Measurements from ENCODE around the gene LIPA. TPM values are rescaled to one million over a fixed set of nuclear protein-coding genes. Genes with fewer than 3 reads are reported as not detected.

The LIPA gene
- total RNA-seq, 1 donor from 2014 or later = 27.7 TPM

DNA sequence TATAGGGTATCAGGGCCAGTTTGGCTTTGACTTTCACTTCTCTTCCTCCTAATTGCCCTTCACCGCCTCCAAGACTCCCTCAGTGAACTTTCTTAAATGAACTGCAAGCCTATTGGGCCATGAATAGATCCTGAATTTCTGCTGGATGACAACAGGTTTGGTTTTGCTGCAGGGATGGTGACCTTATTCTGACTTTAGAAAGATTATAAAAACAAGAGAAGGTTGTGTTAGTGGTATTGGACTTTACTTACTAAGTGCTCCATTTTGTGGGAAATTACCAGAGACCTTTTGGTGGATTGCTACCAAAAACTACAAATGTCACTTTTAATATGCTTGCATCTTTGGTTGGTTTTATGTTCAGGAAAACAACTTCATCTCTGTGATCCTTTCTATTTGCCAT lies 11.5 kb upstream of the LIPA start:
- no peak overlapping the region for H3K4me3 ChIP-seq
- H3K36me3 ChIP-seq = no peaks in the 10 kb centered on the region
- no peak for DNase-seq (ENCODE audit: extremely low spot score in 2 of 2)
- H3K4me1 ChIP-seq = peaks cover 8% of the 10 kb centered on the region
- H3K27ac ChIP-seq = peak overlapping the region; percentile 11
- no peak for TF ChIP-seq POLR2AphosphoS5 (IDR thresholded peaks at IDR 0.05; ENCODE audit: insufficient read depth in 1 of 2, low read depth in 1 of 2)
- TF ChIP-seq, protein P1, sequence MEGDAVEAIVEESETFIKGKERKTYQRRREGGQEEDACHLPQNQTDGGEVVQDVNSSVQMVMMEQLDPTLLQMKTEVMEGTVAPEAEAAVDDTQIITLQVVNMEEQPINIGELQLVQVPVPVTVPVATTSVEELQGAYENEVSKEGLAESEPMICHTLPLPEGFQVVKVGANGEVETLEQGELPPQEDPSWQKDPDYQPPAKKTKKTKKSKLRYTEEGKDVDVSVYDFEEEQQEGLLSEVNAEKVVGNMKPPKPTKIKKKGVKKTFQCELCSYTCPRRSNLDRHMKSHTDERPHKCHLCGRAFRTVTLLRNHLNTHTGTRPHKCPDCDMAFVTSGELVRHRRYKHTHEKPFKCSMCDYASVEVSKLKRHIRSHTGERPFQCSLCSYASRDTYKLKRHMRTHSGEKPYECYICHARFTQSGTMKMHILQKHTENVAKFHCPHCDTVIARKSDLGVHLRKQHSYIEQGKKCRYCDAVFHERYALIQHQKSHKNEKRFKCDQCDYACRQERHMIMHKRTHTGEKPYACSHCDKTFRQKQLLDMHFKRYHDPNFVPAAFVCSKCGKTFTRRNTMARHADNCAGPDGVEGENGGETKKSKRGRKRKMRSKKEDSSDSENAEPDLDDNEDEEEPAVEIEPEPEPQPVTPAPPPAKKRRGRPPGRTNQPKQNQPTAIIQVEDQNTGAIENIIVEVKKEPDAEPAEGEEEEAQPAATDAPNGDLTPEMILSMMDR (IDR thresholded peaks at IDR 0.05) = no peak
- no peak for TF ChIP-seq POLR2A (IDR thresholded peaks at IDR 0.05)
- intact Hi-C loops (cut with DNase I) = no loop called here
- no peaks in the 10 kb centered on the region for H3K9me3 ChIP-seq
- no peaks in the 10 kb centered on the region for H3K27me3 ChIP-seq

DNA sequence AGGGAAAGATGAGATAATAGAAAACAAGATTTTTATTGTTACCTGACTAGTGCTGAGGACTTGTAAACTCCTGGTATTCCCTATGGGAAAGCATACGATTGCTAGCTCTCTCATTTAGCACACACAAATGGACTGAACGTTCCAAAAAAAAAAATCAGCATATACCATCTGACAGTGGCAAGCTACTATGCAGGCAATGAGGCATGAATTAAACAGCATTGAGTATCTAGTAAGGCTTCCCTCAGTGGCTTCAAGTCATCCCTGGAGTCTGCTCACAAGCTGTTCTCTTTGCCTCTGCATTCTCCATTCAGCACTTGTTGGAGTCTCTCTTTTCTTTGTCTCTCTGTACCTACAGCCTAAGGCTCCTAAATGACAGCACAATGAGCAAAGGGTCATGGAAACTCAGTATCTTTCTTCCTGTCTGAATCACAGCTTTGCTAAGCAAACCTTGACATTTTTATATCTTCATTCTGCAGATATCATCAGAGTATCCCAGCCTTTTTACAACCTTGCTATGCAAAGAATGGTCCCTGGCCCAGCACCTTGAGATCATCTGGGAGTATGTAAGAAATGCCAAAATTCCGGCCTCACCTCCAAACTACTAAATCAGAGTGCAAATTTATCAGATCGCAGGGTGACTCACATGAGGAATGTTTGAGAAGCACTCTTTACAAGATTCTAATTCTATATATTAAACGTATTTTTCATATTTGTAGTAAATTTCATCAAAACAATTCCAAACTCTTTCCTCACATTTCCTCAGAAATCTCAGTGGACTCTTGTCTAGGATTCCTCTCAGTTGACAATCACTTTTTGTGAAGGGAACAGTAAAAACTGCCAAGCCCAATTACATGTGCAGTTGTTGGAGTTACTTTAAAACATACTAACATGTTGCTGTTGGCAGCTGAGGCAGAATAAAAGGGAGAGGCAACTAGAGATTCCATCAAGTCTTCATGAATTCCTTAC lies 10.8 kb upstream of the LIPA start:
- intact Hi-C loops (cut with DNase I) = no loop called here
- Histone ChIP-seq H3K4me3 (no peak overlapping the region), H3K9me3 (no peaks in the 10 kb centered on the region), H3K27ac (peak overlapping the region; percentile 11), H3K27me3 (no peaks in the 10 kb centered on the region), H3K4me1 (peaks cover 8% of the 10 kb centered on the region), H3K36me3 (no peaks in the 10 kb centered on the region)
- TF ChIP-seq POLR2A (IDR thresholded peaks at IDR 0.05) (no peak), POLR2AphosphoS5 (IDR thresholded peaks at IDR 0.05; ENCODE audit: insufficient read depth in 1 of 2, low read depth in 1 of 2) (no peak)
- TF ChIP-seq, protein P1 (IDR thresholded peaks at IDR 0.05) = no peak
- no peak for DNase-seq (ENCODE audit: extremely low spot score in 2 of 2)

DNA sequence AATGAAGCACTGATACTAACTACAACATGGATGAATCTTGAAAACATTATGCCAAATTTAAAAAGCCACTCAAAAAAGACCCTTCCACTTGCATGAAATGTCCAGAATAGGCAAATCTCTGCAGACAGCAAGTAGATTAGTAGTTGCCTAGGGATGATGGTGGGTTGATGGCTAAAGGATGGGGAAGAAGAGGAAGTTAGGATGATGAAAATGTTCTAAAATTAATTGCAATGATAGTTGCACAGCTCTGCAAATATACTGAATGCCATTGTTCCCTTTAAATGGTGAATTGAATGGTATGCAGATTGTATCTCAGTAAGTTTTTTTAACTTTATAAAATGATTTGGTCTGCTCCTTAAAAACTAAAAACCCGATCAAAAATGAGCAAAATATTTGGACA lies 7.3 kb upstream of the LIPA start:
- Histone ChIP-seq H3K9me3 (no peaks in the 10 kb centered on the region), H3K4me1 (peaks cover 8% of the 10 kb centered on the region), H3K4me3 (no peak overlapping the region), H3K27me3 (no peaks in the 10 kb centered on the region), H3K27ac (no peak overlapping the region), H3K36me3 (no peaks in the 10 kb centered on the region)
- intact Hi-C loops (cut with DNase I) = no loop called here
- TF ChIP-seq POLR2A (IDR thresholded peaks at IDR 0.05) (no peak), POLR2AphosphoS5 (IDR thresholded peaks at IDR 0.05; ENCODE audit: insufficient read depth in 1 of 2, low read depth in 1 of 2) (no peak)
- TF ChIP-seq, protein P1 (IDR thresholded peaks at IDR 0.05) = no peak
- no peak for DNase-seq (ENCODE audit: extremely low spot score in 2 of 2)

DNA sequence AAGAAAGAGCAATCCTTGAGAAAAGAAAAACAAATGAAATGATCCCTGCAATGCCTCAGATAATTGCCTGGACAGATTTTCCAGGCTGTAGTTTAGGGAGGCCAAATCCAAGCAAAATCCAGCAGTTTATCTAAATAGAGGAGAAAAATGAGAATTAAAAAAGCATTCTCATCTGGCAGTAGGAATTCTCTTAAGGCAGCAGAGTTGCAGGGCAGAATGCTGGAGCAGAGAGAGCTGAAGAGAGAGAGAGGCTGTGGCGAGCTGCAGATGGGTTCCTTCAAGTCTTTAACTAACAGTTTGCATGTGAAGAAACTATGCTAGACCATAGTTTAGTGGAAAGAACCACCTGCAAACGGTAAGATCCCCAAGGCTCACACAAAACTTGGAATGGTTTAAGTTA lies 6.0 kb upstream of the LIPA start:
- intact Hi-C loops (cut with DNase I) = no loop called here
- no peak overlapping the region for H3K27ac ChIP-seq
- DNase-seq (ENCODE audit: extremely low spot score in 2 of 2) = no peak

More for the DNA sequence above, 6.0 kb upstream of the LIPA start:
- H3K4me3 ChIP-seq = no peak overlapping the region
- no peaks in the 10 kb centered on the region for H3K9me3 ChIP-seq
- TF ChIP-seq, protein P1 (IDR thresholded peaks at IDR 0.05) = no peak
- TF ChIP-seq POLR2A (IDR thresholded peaks at IDR 0.05) = no peak
- TF ChIP-seq POLR2AphosphoS5 (IDR thresholded peaks at IDR 0.05; ENCODE audit: insufficient read depth in 1 of 2, low read depth in 1 of 2) = no peak
- peaks cover 8% of the 10 kb centered on the region for H3K4me1 ChIP-seq
- H3K27me3 ChIP-seq = no peaks in the 10 kb centered on the region
- H3K36me3 ChIP-seq = no peaks in the 10 kb centered on the region

Measured in vagina (tissue), 2 donors.